Endometrial microvascular endothelial cells (primary cell): ENCODE results near the gene IL36RN. TPM values are rescaled to one million over a fixed set of nuclear protein-coding genes. Genes with fewer than 3 reads are reported as not detected.

Experiments used
- in situ Hi-C: cut with HindIII; loops from 2 replicates; pipeline ENCODE4 v1.10.0; 2017; ENCODE audit warnings: low sequenced_read_pairs, low pct_unique_long_range_greater_than_20kb; ENCODE audit errors: inconsistent ontology term
- total RNA-seq: library from RNA; depleted of rRNA; stranded (reverse); fragments of >200 nt; gene quantifications from one replicate; pipeline ENCODE4 v1.2.3, GENCODE V29; 2015; ENCODE audit errors: inconsistent ontology term

IL36RN gene
- total RNA-seq, result not detected

DNA sequence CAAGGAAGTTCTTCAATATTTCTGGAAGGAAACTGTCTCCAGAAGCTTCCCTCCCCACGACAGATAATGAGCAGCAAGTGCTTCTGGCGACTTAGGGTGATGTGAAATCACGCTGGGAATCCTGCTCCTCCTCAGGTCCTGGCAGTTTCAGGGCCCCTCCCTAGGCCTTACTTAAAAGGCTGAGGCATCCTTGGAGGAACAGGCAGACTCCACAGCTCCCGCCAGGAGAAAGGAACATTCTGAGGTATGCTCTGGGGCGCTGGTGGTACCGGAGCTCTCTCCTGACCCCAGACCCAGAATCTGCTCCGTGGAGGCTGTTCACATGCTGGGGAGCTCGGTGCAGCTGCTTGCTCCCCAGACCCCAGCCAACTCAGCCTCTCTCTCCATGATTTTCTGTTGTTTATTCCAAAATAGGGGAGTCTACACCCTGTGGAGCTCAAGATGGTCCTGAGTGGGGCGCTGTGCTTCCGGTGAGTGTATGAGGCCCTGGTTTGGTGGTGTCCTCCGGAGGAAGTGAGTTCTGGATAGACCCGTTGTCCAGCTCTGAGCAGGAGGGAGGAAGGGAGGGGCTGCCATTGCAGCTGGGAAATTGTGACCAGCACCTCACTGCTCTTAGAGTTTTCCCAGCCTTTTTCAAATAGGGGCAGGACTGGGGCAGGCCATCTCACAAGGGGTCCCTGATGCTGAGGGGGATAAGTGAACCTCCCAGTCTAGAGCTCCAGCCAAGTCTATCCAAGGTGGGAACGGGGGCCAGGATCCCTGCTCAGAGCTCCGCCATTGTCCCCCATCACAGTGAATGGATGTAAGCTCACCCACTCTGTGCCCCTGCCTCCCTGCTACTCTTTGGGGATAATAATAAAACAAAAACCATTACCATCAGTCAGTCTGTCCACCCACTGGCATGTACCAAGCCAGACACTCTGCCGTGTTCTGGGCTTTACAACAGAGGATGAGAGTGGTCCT lies at the start of gene IL36RN:
TSS of gene IL36RN (plus strand) at position 201 of the 963 bp plus-strand sequence. CDS start at position 442, 241 bp downstream.
- in situ Hi-C loops, result no loop called here

- in situ Hi-C loops, result no loop called here
Measured at GRCh38 chr2:113009622-113010021, 49.4 kb upstream of the IL36RN start.

GRCh38 chr2:113010088-113010487 lies 48.9 kb upstream of the IL36RN start:
- in situ Hi-C loops, result no loop called here

DNA sequence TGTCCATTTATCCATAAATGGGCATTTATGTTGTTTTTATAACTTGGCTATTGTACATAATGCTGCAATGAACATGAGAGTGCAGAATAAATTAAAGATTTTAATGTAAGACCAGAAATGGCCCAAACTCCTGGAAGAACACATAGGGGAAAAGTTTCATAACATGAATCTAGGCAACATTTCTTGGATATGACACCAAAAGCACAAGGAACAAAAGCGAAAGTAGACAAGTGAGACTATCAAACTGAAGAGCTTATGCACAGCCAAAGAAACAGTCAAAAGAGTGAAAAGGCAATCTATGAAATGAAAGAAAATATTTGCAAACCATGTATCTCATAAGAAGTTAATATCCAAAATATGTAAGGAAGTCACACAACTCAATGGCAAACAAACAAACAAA lies 47.9 kb upstream of the IL36RN start:
- in situ Hi-C loops, result no loop called here

DNA sequence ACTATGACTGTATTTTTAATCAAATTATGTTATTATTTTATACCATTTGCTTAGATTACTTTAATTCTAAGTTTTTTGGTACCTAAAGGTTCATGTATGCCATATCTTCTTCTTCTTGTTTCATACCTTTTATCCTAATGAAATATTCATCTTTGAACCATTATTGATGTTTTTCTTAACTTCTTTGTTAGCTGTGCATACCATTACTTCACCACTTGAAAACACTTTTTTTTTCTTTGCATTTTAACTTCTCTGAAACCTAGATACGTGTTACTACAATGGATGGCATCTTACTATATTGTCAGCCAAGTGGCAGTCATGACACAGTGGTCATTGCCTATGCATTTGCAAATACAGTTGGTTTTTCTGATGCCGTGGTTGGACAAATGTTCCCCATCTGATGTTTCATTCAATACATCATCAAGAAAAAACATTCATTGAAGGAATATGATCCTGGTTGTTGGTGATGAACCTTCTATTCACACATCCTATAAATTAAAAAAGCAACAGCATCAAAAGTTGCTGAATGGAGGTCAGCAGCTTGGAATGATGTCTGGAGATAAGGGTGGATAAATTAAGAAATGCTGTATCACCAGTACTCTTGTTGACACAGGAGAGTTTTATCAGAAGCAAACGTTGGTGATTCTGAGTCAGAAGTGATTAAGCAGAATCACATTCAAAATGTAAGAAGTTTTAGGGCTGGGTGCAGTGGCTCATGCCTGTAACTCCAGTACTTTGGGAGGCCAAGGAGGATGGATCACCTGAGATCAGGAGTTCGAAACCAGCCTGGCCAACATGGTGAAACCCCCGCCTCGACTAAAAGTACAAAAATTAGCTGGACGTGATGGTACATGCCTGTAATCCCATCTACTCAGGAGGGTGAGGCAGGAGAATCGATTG lies 46.3 kb upstream of the IL36RN start:
- in situ Hi-C loops, result no loop called here

DNA sequence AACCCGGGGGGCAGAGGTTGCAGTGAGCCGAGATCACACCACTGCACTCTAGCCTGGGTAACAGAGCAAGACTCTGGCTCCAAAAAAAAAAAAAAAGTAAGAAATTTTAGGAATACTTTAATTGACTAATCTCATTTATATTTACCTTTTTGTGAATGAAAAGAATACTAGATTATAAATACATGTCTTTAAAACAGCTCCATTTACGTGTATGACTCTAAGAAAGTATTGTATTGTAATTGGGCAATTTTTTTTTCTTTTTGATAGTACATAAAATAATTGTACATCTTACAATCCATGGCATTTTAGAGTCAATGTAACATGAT lies 45.7 kb upstream of the IL36RN start:
- in situ Hi-C loops, result no loop called here

DNA sequence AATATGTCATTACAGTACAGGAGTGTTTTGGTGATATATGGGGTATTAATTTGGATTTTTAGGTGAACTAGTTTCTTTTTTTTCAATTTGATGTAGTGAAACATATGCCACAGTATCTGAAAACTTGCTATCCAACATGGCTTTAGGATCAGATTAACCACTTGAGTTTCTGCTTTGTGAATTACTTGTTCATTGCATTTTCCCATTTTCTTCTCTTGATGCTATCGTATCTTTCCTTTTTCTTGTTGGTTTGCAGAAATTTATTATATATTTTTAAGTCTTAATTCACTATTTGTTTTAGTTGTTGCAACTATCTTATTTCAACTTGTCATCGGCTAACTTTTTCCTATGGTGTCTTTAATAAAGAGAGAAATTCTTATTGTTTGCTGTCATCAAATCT lies 44.9 kb upstream of the IL36RN start:
- in situ Hi-C loops, result no loop called here

DNA sequence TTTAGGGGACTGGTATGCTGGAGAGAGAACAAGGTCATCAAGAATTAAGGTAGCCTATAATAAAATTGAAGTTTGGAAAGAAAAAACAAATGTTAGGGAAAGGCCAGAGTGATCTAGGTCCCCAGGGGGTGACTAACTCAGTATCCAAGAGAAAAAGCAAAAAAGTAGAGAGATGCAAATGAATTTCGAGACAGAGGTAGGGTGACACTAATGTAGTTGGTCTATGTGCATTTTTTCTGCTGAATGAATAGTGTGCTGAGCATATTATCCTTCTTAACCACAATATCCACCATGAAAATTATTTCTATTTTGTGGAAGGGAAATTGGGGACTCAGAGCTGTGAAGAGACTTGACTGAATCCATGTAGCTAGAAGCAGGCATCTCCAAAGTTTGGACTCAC lies 44.0 kb upstream of the IL36RN start:
- in situ Hi-C loops, result no loop called here

DNA sequence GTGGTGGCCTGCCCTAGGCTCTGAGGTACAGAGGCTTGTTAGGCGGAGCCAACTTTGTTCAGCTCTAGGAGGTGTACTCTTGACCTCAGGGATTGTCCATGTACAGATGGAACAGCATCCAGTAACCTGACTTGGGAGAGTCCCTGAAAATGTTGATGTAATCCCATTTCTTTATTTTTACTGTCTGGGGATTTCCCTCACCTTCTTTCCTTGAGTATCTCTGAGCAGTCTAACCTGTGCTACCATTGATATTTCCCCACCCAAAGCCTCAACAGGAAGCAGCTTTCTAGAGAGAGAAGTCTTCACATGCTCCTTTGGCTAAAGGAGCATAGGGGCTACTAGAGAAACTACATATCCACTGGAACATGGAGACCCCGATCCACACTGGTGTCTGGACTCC lies 43.3 kb upstream of the IL36RN start:
- in situ Hi-C loops, result no loop called here

DNA sequence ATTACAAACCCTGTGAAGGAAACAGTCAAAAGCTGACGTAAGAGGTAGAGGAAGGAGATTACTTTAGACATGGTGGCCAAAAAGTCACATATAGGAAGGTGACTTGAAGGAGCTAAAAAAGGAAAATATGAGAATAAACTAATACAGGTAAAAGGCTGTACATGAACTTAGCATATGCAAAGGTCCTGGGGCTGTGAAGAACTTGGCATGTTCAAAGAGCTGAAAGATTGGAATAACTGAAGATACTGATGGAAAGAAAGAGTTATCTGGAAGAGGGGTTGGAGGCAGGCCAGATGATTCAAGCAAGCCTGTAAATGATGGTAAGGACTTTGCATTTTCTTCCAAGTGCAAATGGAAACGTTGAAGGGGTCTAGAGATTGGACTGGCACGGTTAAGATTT lies 40.5 kb upstream of the IL36RN start:
- in situ Hi-C loops, result no loop called here

- in situ Hi-C loops, result no loop called here
Measured at GRCh38 chr2:113021312-113021711, 37.7 kb upstream of the IL36RN start.

- in situ Hi-C loops, result no loop called here
Measured at GRCh38 chr2:113024764-113025163, 34.2 kb upstream of the IL36RN start.

GRCh38 chr2:113025737-113026136 lies 33.3 kb upstream of the IL36RN start:
- in situ Hi-C loops, result no loop called here

- in situ Hi-C loops, result no loop called here
Measured at GRCh38 chr2:113027691-113028090, 31.3 kb upstream of the IL36RN start.

- in situ Hi-C loops, result no loop called here
Measured at GRCh38 chr2:113028112-113028511, 30.9 kb upstream of the IL36RN start.

DNA sequence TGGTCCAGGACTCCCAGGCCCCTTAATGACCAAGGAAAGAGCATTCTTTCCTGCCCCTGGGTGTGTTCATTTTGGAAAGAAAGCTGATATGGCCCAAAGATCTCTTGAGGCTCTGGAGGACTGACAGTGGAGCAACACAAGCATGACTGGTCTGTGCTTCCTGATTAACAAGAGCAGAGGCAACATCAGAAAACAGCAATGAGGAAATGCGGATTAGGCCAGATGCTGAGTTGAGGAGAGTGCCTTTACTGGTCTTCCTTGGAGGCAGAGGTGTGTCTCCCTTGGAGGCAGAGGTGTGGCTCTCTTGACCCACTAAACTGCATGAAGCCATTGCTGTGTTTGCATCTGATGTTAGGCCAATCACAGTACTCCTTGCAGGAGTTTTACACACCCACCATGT lies 26.3 kb upstream of the IL36RN start:
- in situ Hi-C loops, result no loop called here

GRCh38 chr2:113034016-113034415 lies 25.0 kb upstream of the IL36RN start:
- in situ Hi-C loops, result no loop called here

GRCh38 chr2:113036763-113037162 lies 22.2 kb upstream of the IL36RN start:
- in situ Hi-C loops, result no loop called here

- in situ Hi-C loops, result no loop called here
Measured at GRCh38 chr2:113038291-113038690, 20.7 kb upstream of the IL36RN start.

GRCh38 chr2:113039158-113039557 lies 19.8 kb upstream of the IL36RN start:
- in situ Hi-C loops, result no loop called here
